ENCODE results near the gene PAPPA. TPM values are rescaled to one million over a fixed set of nuclear protein-coding genes. Genes with fewer than 3 reads are reported as not detected.

PAPPA gene
- total and polyA plus RNA-seq, 9 of the 15 experiments (the other 6 are each of a cell fraction or from before 2014, with no cell fraction given), result 0.06 to 0.18 (median 0.11) TPM

- TF ChIP-seq ZNF431 (CRISPR knock-in tag; IDR thresholded peaks at IDR 0.05), result no peak
- TF ChIP-seq TCF15 (CRISPR knock-in tag; IDR thresholded peaks at IDR 0.05), result peak; percentile 56
- TF ChIP-seq MXI1 (IDR thresholded peaks at IDR 0.05; ENCODE audit: low read depth, low read length), result no peak
- peak; percentile 69; the same call in 1 of the 2 replicates for TF ChIP-seq DMBX1 (CRISPR knock-in tag; IDR thresholded peaks at IDR 0.05; ENCODE audit: borderline replicate concordance)
- TF ChIP-seq RNF2 (IDR thresholded peaks at IDR 0.05), result peak; percentile 70
- peak; percentile 64; the same call in 1 of the 2 replicates for TF ChIP-seq NFRKB (IDR thresholded peaks at IDR 0.05; ENCODE audit: low read depth)
- TF ChIP-seq BHLHE40 (IDR thresholded peaks at IDR 0.05; ENCODE audit: low read length), result peak; percentile 94
- TF ChIP-seq NCOA2 (IDR thresholded peaks at IDR 0.05; ENCODE audit: partially characterized antibody in 2 of 2), result peak in 1 of 2 experiments; percentile 31
- TF ChIP-seq ZFP36 (IDR thresholded peaks at IDR 0.05; ENCODE audit: low read depth, low read length, partially characterized antibody), result peak; percentile 11
- TF ChIP-seq ZKSCAN1 (IDR thresholded peaks at IDR 0.05; ENCODE audit: low read depth, low read length), result peak; percentile 46; the same call in 1 of the 2 replicates
- no peak for TF ChIP-seq ELK3 (CRISPR knock-in tag; IDR thresholded peaks at IDR 0.05)
- TF ChIP-seq PURB (CRISPR knock-in tag; IDR thresholded peaks at IDR 0.05; ENCODE audit: low read depth), result no peak
- TF ChIP-seq U2AF2 (optimal IDR thresholded peaks at IDR 0.05; ENCODE audit: low read depth, low read length), result no peak
- no peak for TF ChIP-seq TAF15 (IDR thresholded peaks at IDR 0.05; ENCODE audit: low read depth, low read length)
- TF ChIP-seq NEUROD1 (IDR thresholded peaks at IDR 0.05; ENCODE audit: borderline replicate concordance, low read depth, low read length, partially characterized antibody), result peak; percentile 69
- TF ChIP-seq COPS2 (conservative IDR thresholded peaks at IDR 0.05), result no peak
- no peak for TF ChIP-seq MBD2 (IDR thresholded peaks at IDR 0.05; ENCODE audit: borderline replicate concordance, low read depth)
- 0 out of 2 replicates have a peak, but pooled peaks have one; percentile 25 for TF ChIP-seq ZNF263 (CRISPR knock-in tag; IDR thresholded peaks at IDR 0.05; ENCODE audit: borderline replicate concordance)
- no peak for TF ChIP-seq HOMEZ (CRISPR knock-in tag; IDR thresholded peaks at IDR 0.05)
- no peak for TF ChIP-seq ZFP30 (CRISPR knock-in tag; IDR thresholded peaks at IDR 0.05; ENCODE audit: borderline replicate concordance)
- TF ChIP-seq ELF1 (tag; IDR thresholded peaks at IDR 0.05), result no peak
- TF ChIP-seq ATF1 (CRISPR knock-in tag; IDR thresholded peaks at IDR 0.05), result no peak
- TF ChIP-seq ATF1 (tag; IDR thresholded peaks at IDR 0.05), result peak; percentile 46
- TF ChIP-seq TAL1 (IDR thresholded peaks at IDR 0.05), result peak; percentile 96
- no peak for TF ChIP-seq PHB (CRISPR knock-in tag; IDR thresholded peaks at IDR 0.05)
Measured at GRCh38 chr9:116422119-116422979, 268.8 kb downstream of the PAPPA start (continued).
